ENCODE data around the gene SWAP70. TPM values are rescaled to one million over a fixed set of nuclear protein-coding genes. Genes with fewer than 3 reads are reported as not detected.
A peak's percentile ranks its signal among the peaks of the same experiment; 100 is the strongest.

Gene SWAP70
- total and polyA plus RNA-seq, 2 of the 13 experiments (the other 11 are each of a cell fraction or from before 2014, with no cell fraction given) = 4.6 to 8.7 TPM

- TF ChIP-seq ZNF512B (CRISPR knock-in tag; IDR thresholded peaks at IDR 0.05; ENCODE audit: borderline replicate concordance) (peak; percentile 86; the same call in 1 of the 2 replicates), CCDC6 (CRISPR knock-in tag; IDR thresholded peaks at IDR 0.05) (no peak), NR2C2 (CRISPR knock-in tag; IDR thresholded peaks at IDR 0.05; ENCODE audit: borderline replicate concordance) (peak; percentile 25; the same call in 1 of the 2 replicates), SRSF4 (IDR thresholded peaks at IDR 0.05; ENCODE audit: low read depth, low read length, poor library complexity, severe bottlenecking) (no peak), DMAP1 (CRISPR knock-in tag; IDR thresholded peaks at IDR 0.05) (peak; percentile 89), MEF2D (CRISPR knock-in tag; IDR thresholded peaks at IDR 0.05) (no peak), STAG1 (CRISPR knock-in tag; IDR thresholded peaks at IDR 0.05) (peak; percentile 85), NFATC3 (CRISPR knock-in tag; IDR thresholded peaks at IDR 0.05) (no peak), FOXA1 (IDR thresholded peaks at IDR 0.05) (no peak), FOXA1 (CRISPR knock-in tag; IDR thresholded peaks at IDR 0.05) (peak; percentile 2; the same call in 1 of the 2 replicates), PRMT3 (CRISPR knock-in tag; IDR thresholded peaks at IDR 0.05; ENCODE audit: borderline replicate concordance, low read depth) (no peak; the same call in 1 of the 2 replicates), ZBTB26 (CRISPR knock-in tag; IDR thresholded peaks at IDR 0.05; ENCODE audit: borderline replicate concordance) (no peak; the same call in 1 of the 2 replicates), PLRG1 (conservative IDR thresholded peaks at IDR 0.05) (no peak), ZNF225 (CRISPR knock-in tag; IDR thresholded peaks at IDR 0.05) (no peak), PHF20 (CRISPR knock-in tag; IDR thresholded peaks at IDR 0.05) (peak; percentile 64), HMGA1 (CRISPR knock-in tag; conservative IDR thresholded peaks at IDR 0.05) (0 out of 2 replicates have a peak, but pooled peaks have one; percentile 56), MAZ (IDR thresholded peaks at IDR 0.05; ENCODE audit: borderline replicate concordance, low read depth, low read length) (peak; percentile 74), MAZ (CRISPR knock-in tag; IDR thresholded peaks at IDR 0.05; ENCODE audit: low read depth) (peak; percentile 49; the same call in 1 of the 2 replicates), ZKSCAN8 (CRISPR knock-in tag; IDR thresholded peaks at IDR 0.05; ENCODE audit: borderline replicate concordance) (no peak), ATF7-NPFF (CRISPR knock-in tag; IDR thresholded peaks at IDR 0.05; ENCODE audit: low read depth) (peak; percentile 34; the same call in 1 of the 2 replicates), ZNF253 (CRISPR knock-in tag; IDR thresholded peaks at IDR 0.05; ENCODE audit: borderline replicate concordance) (no peak)
- TF ChIP-seq, protein P1, sequence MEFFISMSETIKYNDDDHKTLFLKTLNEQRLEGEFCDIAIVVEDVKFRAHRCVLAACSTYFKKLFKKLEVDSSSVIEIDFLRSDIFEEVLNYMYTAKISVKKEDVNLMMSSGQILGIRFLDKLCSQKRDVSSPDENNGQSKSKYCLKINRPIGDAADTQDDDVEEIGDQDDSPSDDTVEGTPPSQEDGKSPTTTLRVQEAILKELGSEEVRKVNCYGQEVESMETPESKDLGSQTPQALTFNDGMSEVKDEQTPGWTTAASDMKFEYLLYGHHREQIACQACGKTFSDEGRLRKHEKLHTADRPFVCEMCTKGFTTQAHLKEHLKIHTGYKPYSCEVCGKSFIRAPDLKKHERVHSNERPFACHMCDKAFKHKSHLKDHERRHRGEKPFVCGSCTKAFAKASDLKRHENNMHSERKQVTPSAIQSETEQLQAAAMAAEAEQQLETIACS (CRISPR knock-in tag; IDR thresholded peaks at IDR 0.05) = 0 out of 2 replicates have a peak, but pooled peaks have one; percentile 31
- TF ChIP-seq, protein P2, sequence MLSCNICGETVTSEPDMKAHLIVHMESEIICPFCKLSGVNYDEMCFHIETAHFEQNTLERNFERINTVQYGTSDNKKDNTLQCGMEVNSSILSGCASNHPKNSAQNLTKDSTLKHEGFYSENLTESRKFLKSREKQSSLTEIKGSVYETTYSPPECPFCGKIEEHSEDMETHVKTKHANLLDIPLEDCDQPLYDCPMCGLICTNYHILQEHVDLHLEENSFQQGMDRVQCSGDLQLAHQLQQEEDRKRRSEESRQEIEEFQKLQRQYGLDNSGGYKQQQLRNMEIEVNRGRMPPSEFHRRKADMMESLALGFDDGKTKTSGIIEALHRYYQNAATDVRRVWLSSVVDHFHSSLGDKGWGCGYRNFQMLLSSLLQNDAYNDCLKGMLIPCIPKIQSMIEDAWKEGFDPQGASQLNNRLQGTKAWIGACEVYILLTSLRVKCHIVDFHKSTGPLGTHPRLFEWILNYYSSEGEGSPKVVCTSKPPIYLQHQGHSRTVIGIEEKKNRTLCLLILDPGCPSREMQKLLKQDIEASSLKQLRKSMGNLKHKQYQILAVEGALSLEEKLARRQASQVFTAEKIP (CRISPR knock-in tag; IDR thresholded peaks at IDR 0.05; ENCODE audit: borderline replicate concordance) = no peak
Observed at GRCh38 chr11:9757809-9758636, 94.1 kb downstream of the SWAP70 start (continued).
